HG03280 (cell line): Measurements from ENCODE around the gene GSTA1.
"Not testable (repeated sequence)": the region's sequence is repeated elsewhere in the genome, so short reads cannot be mapped to it uniquely, and the experiment has no call there.

Experiments
- ATAC-seq: cut with Tn5 transposase; IDR thresholded peaks from one replicate; pipeline ENCODE4 v1.9.1; 2021; ENCODE audit warnings: mild to moderate bottlenecking, moderate library complexity; ENCODE audit not compliant: unreplicated experiment

The GSTA1 gene

GRCh38 chr6:52759085-52759484, 44.5 kb downstream of the GSTA1 start:
- no peak for ATAC-seq

GRCh38 chr6:52757651-52758338, 45.8 kb downstream of the GSTA1 start:
- ATAC-seq: not testable (repeated sequence)

- no peak for ATAC-seq
Observed at GRCh38 chr6:52754443-52754842, 49.2 kb downstream of the GSTA1 start.

- not testable (repeated sequence) for ATAC-seq
Observed at GRCh38 chr6:52753137-52753536, 50.5 kb downstream of the GSTA1 start.

GRCh38 chr6:52752310-52752709, 51.3 kb downstream of the GSTA1 start:
- no peak for ATAC-seq

- no peak for ATAC-seq
Observed at GRCh38 chr6:52749556-52750152, 54.0 kb downstream of the GSTA1 start.

GRCh38 chr6:52747301-52747700, 56.3 kb downstream of the GSTA1 start:
- not testable (repeated sequence) for ATAC-seq

GRCh38 chr6:52746213-52746612, 57.4 kb downstream of the GSTA1 start:
- no peak for ATAC-seq

- ATAC-seq: no peak
Observed at GRCh38 chr6:52745764-52746201, 57.8 kb downstream of the GSTA1 start.

- ATAC-seq: no peak
Observed at GRCh38 chr6:52741872-52742271, 61.7 kb downstream of the GSTA1 start.
